ENCODE results near the gene TOMM20.
"Not testable (repeated sequence)": the region's sequence is repeated elsewhere in the genome, so short reads cannot be mapped to it uniquely, and the experiment has no call there.

The TOMM20 gene
- long read RNA-seq, donor 1, transcript TOMM20-203 (4 exons, 365 nt): minor isoform, 5 of 118 reads
- long read RNA-seq, donor 1, transcript TOMM20-201 (5 exons, 3,387 nt): major isoform, 106 of 118 reads
- long read RNA-seq, donor 1, partial matches to known transcripts: 7 of 118 reads
- long read RNA-seq, donor 1, other reads (novel, unspliced or antisense): 0 of 118 reads
- long read RNA-seq, donor 2, transcript TOMM20-201 (5 exons, 3,387 nt): major isoform, 85 of 87 reads
- long read RNA-seq, donor 2, partial matches to known transcripts: 0 of 87 reads
- long read RNA-seq, donor 2, other reads (novel, unspliced or antisense): 0 of 87 reads
- long read RNA-seq, donor 3, transcript TOMM20-201 (5 exons, 3,387 nt): major isoform, 50 of 51 reads
- long read RNA-seq, donor 3, partial matches to known transcripts: 0 of 51 reads
- long read RNA-seq, donor 3, other reads (novel, unspliced or antisense): 0 of 51 reads
- long read RNA-seq, donor 4, transcript TOMM20-201 (5 exons, 3,387 nt): major isoform, 78 of 94 reads
- long read RNA-seq, donor 4, transcript TOMM20-203 (4 exons, 365 nt): minor isoform, 6 of 94 reads
- long read RNA-seq, donor 4, partial matches to known transcripts: 5 of 94 reads
- long read RNA-seq, donor 4, other reads (novel, unspliced or antisense): 5 of 94 reads
- long read RNA-seq, donor 5, transcript TOMM20-201 (5 exons, 3,387 nt): major isoform, 117 of 120 reads
- long read RNA-seq, donor 5, partial matches to known transcripts: 0 of 120 reads
- long read RNA-seq, donor 5, other reads (novel, unspliced or antisense): 0 of 120 reads
- long read RNA-seq, donor 6, transcript TOMM20-201 (5 exons, 3,387 nt): major isoform, 109 of 110 reads
- long read RNA-seq, donor 6, partial matches to known transcripts: 0 of 110 reads
- long read RNA-seq, donor 6, other reads (novel, unspliced or antisense): 0 of 110 reads
- long read RNA-seq, donor 7, transcript TOMM20-201 (5 exons, 3,387 nt): major isoform, 154 of 174 reads
- long read RNA-seq, donor 7, partial matches to known transcripts: 12 of 174 reads
- long read RNA-seq, donor 7, other reads (novel, unspliced or antisense): 5 of 174 reads
- long read RNA-seq, donor 8, transcript TOMM20-201 (5 exons, 3,387 nt): major isoform, 86 of 94 reads
- long read RNA-seq, donor 8, partial matches to known transcripts: 6 of 94 reads
- long read RNA-seq, donor 8, other reads (novel, unspliced or antisense): 0 of 94 reads

DNA sequence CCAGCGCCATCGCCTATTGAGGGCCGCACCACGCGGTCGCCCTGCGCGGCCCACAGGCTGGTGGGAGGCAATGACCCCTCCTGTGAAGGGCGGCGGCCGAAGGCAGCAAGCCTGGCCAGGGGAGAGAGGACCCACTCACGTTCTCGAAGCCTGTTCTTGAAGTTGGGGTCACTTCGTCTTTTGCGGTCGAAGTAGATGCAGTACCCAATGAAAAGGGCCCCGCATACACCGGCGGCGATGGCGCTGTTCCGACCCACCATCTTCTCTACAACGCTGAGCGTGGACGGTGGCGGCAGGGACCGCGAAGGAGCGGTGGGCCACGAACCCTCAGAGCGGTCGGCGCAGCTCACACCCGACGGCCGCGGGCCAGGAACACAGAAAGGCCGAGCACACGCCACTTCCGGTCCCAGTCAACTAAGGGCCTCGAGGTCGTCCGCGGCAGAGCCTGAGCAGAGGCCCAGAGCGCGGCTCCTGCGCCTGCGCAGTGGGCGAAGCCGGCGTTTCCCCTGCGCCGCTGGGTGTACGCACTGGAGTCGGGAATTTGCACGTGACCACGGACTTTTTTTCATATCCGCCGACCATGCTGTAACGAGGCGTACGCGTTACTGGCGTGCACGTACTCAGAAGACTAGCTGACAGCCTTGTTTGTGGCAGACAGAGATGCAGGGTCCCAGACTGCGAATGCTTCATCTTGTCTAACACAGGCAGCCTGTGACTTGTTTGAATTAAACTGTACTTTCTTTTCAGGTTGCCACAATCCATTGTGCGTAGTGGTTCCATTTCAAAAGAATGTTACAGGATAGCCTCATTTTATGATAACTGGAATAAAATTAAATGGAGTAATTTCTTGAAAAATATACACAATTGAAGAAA, at the start of gene TOMM20:
Gene TOMM20 (minus strand): TSS at position 382 of the 873 bp plus-strand sequence. CDS start 122 bp downstream, at position 260.
- DNase-seq: peak; percentile 91

DNA sequence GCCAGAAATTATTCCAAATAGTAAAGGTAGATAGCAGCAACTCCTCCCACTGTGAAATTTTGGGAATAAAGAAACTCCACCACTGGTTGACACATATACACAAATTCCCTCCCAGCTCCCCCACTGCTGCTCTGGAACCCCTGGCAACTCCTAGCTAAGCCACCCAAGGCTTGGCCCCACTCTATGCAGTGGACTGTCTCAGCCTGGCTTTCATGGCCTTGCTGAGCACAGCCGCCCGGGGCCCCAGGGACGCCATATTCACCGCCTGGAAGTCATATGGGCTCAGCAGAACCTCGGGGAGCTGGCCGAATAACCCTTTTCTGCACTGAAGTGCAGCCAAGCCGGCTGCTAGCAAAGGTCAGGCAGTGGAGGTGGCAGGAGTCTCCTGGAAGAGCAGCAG, 47.8 kb upstream of the TOMM20 start:
- no peak for DNase-seq

DNA sequence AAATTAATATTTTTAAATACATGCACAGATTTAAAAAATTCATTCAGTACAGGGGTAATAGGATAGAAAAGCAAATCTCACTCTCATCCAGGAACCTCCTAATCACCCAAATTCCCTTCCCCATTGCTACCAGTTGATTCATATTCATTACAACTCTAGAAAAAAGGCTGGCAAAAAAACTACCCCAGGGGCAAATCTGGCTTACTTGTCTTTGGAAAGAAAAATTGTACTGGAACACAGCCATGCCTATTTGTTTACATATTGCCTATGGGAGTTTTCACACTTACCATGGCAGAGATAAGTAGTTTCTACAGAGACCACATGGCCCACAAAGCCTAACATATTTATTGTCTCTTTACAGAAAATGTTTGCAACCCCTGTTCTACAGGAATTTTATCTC, 41.3 kb upstream of the TOMM20 start:
- no peak for DNase-seq

DNA sequence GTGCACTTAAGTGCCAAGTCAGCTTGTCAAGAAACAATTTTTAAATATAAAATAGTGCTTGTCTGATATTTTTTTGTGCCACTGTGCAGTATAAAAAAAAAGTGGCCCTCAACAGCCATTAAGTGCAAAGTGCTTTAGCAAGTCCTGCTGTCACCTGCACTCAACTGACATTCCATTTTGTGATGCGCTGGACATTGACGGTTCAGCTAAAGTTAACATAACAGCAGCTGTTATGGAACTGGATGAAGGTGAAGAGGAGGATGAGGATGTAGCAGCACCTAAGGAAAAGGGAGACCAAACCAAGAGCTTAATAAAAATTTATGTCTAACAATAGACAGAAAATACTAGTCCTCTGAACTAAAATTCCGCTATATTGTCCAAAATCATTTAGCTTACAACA, 39.7 kb upstream of the TOMM20 start:
- no peak for DNase-seq

DNA sequence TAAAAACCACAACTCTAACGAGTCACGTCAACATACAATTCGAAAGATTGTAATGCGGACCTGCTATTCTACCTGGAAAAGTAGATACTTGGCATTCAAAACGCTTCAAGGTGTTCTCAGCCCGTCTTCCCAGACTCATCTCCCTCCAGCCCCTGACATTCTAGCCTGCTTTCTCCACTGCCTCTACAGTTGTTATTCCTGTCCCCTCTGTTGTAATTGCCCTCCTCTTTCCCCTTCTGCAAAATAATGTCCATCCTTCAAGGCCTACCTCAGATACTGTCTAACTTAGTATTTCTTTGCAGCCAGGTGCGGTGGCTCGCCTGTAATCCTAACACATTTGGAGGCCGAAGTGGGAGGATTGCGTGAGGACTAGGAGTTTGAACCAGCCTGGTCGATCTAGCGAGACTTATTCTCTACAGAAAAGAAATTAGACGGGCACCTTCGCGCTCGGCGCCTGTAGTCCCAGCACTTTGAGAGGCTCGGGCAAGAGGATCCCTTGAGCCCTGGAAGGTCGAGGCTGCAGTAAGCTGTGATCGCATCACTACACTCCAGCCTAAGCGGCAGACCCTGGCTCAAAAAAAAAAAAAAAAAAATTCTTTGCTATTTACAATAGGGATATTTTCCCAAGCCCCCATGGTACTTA, 33.2 kb upstream of the TOMM20 start:
- no peak for DNase-seq

DNA sequence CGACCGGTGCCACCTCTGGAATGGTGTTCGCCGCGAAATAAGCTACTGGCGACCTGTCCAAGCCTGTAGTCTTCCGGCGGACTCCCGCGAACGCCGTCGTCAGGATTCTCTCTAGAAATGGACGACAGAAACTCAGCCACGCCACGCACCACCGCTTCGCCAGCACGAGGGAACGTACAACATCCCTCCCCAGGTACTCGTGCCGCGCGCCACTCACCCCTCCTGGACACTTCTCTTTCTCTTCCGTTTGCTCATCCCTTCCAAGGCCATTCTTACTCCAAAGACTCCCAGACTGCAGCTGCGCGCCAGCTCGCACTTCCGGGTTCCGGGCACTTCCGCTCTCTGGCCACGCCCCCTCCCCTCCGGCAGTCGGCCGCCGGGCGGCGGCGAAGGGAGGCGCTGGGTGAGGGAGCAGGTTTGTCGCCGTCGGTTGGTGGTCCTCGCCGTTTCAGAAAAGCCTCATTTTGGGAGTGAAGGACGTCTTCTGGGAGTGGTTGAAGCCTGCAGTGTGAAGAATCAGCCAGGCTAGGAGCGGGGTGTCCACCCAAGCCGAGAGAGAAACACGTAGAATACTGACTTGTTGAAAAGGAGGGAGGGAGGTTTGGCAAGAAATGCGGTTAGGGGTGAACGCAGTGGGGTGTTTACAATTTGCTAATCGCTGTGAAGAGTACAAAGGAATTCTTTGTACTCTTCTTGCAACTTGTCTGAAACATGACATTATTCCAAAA, 32.5 kb upstream of the TOMM20 start, which contains the start of gene RBM34:
Gene RBM34 (minus strand): TSS at position 294 of the 728 bp plus-strand sequence. CDS start 24 bp downstream, at position 270.
- peak; percentile 95 for DNase-seq

DNA sequence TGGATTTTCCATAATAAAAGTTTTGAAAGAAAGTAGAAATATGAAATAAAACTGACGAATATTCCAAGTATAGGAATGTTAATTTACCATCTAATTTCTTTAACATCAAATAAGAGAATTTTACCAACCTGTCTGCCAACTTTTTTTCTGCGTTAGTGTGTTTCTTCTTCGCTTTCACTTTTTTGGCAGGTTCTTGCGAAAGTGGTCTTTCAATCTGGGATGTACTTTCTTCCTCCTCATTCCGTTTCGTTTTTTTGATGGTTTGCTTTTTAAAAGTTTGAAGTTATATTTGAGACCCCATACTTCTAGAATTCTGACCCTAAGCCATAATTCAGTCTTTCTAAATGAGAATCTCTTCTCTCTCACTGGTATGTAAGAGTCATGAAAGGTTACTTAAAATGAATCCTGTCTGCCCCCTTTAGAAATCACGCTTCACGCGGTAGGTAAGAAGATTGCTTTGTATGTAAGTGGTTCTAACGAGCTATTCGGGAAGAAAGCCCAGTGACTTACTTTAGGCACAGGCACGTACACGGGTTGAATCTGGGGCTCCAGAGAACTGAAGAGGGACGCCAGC, 31.8 kb upstream of the TOMM20 start:
- no peak for DNase-seq

DNA sequence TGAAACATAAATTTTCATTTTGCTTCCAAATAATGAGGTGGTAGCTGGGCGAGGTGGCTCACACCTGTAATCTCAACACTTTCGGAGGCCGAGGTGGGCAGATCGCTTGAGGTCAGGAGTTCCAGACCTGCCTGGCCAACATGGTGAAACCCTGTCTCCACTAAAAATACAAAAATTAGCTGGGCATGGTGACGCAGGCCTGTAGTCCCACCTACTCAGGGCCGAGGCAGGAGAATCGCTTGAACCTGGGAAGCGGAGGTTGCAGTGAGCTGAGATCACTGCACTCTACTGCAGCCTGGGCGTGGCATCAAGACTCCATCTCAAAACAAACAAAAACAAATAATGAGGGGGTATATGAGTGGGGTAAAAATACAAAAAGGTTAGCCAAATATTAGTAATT, 31.3 kb upstream of the TOMM20 start:
- not testable (repeated sequence) for DNase-seq

DNA sequence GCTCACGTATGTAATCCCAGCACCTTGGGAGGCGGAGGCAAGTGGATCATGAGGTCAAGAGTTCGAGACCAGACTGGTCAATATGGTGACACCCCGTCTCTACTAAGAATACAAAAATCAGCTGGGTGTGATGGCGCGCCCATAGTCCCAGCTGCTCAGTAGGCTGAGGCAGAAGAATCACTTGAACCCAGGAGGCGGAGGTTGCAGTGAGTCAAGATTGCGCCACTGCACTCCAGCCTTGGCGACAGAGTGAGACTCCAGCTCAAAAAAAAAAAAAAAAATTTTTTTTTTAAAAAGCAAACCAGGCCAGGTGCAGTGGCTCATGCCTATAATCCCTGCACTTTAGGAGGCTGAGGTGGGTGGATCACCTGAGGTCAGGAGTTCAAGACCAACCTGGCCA, 30.6 kb upstream of the TOMM20 start:
- not testable (repeated sequence) for DNase-seq

DNA sequence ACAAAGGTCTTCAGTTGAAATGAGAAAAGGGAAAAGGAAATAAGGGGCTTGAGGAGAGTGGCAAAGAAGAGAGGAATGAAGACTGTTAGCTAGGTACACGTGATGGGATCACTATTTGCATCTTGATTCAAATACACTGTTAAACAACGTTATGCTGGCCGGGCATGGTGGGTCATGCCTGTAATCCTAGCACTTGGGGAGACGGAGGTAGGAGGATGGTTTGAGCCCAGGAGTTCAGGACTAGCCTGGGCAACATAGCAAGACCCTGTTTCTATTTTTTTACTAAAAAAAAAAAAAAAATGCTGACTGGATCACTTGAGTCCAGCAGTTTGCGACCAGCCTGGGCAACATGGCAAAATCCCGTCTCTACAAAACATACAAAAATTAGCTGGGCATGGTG, 30.0 kb upstream of the TOMM20 start:
- no peak for DNase-seq

DNA sequence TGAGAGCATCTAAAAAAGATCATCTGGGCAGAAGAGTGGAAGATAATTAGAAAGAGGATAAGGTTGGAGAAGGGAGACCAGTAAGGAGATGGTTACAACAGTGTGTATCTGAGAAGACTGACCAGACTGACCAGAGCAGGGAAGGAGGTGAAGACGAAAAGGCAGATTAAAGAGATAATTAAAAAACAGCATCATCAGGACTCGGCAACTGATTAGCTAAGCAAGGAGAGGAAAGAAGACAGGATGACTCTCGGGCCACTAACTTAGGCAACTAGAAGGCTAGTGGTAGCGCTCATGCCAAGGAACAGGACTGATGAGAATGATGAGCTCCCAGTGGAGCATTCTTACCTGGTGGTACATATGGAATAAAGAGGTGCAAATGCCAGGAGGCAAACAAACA, 28.5 kb upstream of the TOMM20 start:
- no peak for DNase-seq

DNA sequence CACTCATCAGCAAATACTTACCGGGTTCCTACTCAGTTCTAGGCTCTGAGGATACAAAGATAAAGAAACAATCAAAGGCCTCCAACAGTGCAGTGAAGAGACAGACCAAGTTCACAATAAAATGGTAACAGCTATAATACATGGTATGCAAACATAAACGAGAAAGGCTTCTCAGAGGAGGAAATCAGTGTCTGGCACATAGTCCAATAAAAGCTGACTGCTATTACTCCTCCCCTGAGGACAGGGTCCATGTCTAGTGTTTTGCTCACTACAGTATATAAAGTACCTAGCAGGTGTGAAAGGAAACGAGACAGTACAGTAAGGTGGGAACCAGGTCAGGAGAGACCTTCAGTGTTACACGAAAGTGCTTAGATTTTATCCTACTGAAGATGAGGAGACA, 28.1 kb upstream of the TOMM20 start:
- no peak for DNase-seq

DNA sequence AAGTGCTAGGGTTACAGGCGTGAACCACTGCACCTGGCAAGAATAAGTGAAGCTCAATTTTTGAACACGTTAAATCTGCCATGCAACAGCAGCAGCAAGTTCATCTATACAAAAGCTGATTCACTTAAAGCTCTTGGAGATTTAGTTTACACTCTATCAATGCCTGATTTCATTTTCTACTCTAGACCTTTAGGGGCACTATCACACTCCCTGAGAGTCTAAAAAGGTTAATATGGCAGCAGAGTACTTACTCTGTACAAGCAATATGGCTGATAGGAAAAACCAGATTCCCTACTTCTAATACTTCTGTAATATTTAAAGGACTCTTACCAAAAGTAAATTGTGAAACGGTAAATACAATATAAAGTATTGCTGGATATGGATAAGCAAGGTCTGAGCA, 27.6 kb upstream of the TOMM20 start:
- DNase-seq: no peak

DNA sequence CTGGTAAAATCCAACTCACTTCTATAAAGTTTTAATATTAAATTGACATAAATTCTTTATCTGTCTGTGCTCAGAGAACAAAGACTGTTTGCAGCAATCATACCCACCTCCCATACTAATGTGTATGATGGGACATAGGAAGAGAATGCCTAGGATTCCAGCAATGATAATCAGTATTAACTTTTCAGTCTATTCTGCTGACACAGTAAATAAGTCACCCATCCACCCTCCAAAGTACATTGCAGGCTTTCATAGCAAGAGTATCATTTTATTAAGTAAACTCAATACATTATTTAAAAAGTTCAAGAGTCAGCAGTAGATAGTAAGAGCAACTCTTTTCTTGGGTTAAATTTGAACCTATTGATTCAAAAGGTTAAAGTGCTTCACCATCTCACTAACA, 23.6 kb upstream of the TOMM20 start:
- DNase-seq: no peak

DNA sequence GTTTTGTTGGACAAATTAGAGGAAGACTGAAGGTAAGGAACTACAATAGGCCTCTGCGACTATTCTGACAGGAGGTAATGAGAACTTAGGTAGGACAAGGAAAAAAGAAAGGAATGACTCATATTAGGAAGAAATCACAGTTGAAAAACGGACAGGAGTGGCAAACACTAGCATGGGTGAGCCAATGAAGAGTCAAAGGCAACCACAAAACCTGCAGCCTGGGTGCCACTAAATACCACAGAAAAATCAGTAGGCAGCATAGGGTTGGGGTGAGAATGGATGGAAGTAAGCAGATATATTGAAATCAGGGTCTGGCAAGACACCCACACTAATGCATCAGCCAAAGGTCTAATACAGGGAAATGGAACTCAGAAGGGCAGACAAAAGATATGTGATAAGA, 22.4 kb upstream of the TOMM20 start:
- no peak for DNase-seq

DNA sequence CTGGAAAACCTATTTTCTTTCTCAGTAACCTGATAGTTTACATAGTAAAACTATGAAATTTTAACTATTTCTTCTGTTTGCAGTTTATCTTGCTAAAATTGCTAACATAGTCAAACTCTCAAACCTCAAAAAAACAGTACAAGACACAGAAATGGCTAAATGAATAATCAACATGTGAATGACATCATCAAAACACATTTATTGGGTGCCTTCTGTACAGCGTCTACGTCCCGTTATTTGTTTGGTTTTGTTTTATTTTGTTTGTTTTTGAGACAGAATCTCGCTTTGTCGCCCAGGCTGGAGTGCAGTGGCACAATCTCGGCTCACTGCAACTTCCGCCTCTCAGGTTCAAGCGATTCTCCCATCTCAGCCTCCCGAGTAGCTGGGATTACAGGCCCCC, 21.2 kb upstream of the TOMM20 start:
- DNase-seq: no peak

DNA sequence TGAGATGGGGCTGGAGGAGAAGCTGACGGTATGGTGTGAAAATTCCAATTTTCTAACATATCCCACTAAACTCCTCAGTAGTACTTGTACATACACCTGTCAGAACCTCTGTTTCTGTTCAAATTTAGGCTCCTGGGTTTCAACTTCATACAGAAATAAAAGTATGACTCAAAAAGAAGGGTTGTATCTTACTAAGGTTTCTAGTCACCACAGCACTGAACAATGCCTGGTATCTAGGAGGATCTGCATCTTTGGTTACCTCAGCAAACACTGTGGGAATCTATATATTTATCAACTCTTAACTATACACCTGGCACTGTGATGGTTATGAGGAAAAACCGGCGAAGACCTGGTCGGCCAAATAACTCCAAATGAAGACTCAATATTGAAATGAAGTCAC, 18.6 kb upstream of the TOMM20 start:
- no peak for DNase-seq

DNA sequence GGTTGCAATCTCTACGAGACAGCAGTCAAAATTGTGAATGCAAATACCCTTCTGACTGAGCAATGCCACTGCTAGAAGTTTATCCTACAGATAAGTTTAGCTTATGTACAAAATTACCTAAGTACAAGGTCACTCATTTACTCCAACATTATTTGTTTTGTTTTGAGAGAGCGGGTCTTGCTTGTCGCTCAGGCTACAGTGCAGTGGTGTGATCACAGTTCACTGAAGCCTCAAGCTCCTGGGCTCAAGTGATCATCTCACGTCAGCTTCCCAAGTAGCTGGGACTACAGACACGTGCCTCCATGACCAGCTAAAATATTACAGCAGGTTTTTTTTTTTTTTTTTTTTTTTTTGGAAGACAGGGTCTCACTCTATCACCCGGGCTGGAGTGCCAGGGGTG, 17.0 kb upstream of the TOMM20 start:
- no peak for DNase-seq

DNA sequence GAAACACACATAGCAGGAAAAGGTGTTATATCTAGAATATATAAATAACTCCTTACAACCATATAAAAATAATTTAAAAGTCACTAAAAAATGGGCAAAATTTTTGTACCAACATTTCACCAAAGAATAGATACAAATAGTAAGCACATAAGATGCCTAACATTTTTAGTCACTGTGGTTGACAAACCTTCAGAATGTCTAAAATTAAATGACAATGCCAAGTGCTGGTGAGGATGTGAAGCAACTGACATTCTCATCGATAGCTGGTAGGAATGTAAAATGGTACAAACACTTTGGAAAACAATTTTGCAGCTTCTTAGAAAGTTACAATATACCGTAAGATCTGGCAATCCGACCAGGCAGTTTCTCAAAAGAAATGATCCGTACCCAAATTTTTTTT, 14.4 kb upstream of the TOMM20 start:
- no peak for DNase-seq

DNA sequence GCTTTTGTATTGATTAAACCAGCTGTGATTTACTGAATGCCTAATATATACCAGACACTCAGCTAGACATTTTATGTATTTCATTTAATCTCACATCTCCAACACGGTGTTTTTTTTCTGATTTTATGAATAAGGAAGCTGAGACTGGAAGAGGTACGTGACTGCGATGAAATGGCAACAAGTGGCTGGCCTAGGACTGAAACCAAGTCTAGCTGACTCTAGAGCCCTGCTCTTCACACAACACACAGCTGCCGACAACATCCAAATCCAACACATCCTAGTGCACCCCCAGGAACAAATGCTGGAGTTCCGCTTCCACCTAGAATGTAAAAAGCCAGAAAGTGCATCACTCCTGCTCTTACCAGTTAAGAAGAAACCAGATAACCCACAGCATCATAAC, 10.7 kb upstream of the TOMM20 start:
- no peak for DNase-seq

All from right kidney (tissue), 9 donors.